Breast epithelium (tissue), 3 donors: ENCODE data around the gene FAM174C.

Experiments
- POLR2A ChIP-seq: fragments of 450-650 bp; IDR thresholded peaks from one replicate; pipeline ENCODE4 v1.6.1; 2016; ENCODE audit warnings: antibody characterized with exemption, mild to moderate bottlenecking, moderate library complexity
- POLR2AphosphoS5 ChIP-seq, 3 donors: sonication (generic); formaldehyde crosslinking; IDR thresholded peaks; one replicate each; pipeline ENCODE4 v1.6.1; 2017; ENCODE audit warnings: antibody characterized with exemption in 3 of 3
- TF ChIP-seq, protein P1 (sequence below), 3 donors: fragments of 450-650 bp; IDR thresholded peaks; one replicate each; pipeline ENCODE4 v1.5.1; 2016 to 2017; ENCODE audit warnings: antibody characterized with exemption in 3 of 3, mild to moderate bottlenecking in 3 of 3, moderate library complexity in 3 of 3

DNA sequence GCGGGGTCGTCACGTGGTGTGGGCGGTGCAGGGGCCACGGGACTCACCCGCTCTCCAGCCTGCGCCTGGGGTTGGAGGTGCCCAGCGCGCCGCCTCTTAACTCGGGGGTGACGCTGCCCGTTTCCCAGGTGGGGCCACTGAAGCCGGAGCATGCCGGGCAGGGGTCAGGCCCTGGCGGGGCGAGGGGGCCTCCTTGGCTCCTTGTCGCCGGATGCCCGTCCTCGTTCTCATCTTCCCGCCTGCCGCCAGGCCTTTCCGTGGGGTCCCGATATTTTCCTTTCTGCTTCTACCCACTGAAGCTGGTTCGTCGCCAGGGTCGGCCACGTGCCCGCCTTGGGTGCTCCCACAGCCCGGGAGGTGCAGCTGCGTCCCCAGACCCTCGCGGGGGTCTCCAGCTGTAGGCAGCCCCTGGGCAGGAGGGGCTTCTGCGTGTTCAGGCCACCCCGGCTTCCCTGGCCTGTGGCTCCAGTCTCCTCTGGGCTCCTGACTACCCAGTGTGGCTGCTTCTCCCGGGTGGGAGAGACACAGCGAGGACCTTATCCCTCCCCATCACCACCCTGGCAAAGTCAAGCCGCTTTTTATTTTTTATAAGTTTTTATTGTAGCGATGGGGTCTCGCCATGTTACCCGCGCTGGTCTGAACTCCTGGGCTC, 772 bp downstream of the FAM174C start:
- TF ChIP-seq, protein P1, sequence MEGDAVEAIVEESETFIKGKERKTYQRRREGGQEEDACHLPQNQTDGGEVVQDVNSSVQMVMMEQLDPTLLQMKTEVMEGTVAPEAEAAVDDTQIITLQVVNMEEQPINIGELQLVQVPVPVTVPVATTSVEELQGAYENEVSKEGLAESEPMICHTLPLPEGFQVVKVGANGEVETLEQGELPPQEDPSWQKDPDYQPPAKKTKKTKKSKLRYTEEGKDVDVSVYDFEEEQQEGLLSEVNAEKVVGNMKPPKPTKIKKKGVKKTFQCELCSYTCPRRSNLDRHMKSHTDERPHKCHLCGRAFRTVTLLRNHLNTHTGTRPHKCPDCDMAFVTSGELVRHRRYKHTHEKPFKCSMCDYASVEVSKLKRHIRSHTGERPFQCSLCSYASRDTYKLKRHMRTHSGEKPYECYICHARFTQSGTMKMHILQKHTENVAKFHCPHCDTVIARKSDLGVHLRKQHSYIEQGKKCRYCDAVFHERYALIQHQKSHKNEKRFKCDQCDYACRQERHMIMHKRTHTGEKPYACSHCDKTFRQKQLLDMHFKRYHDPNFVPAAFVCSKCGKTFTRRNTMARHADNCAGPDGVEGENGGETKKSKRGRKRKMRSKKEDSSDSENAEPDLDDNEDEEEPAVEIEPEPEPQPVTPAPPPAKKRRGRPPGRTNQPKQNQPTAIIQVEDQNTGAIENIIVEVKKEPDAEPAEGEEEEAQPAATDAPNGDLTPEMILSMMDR (IDR thresholded peaks at IDR 0.05) = no peak
- TF ChIP-seq POLR2AphosphoS5 (IDR thresholded peaks at IDR 0.05) (no peak), POLR2A (no peak)
